HUES48 (cell line): ENCODE results near the gene C4BPB.

Source experiments
- H3K27ac ChIP-seq: one replicate; pipeline ENCODE4 v1.7.0; 2013; ENCODE audit warnings: low read depth, low read length, inconsistent platforms
- H3K27me3 ChIP-seq: 2 replicates; pipeline ENCODE4 v1.6.1; 2013; ENCODE audit warnings: mild to moderate bottlenecking, low read length; ENCODE audit not compliant: control insufficient read depth, insufficient read depth
- H3K36me3 ChIP-seq: 2 replicates; pipeline ENCODE4 v1.6.1; 2013; ENCODE audit warnings: low read length; ENCODE audit not compliant: control insufficient read depth, insufficient read depth
- H3K4me1 ChIP-seq: 2 replicates; pipeline ENCODE4 v1.6.1; 2013; ENCODE audit warnings: mild to moderate bottlenecking, low read length; ENCODE audit not compliant: control insufficient read depth, insufficient read depth
- H3K4me3 ChIP-seq: 2 replicates; pipeline ENCODE4 v1.5.1; 2013; ENCODE audit warnings: mild to moderate bottlenecking, low read depth, low read length
- H3K9ac ChIP-seq: 2 replicates; pipeline ENCODE4 v1.6.1; 2013; ENCODE audit warnings: mild to moderate bottlenecking, low read depth, low read length, moderate library complexity
- H3K9me3 ChIP-seq: 2 replicates; pipeline ENCODE4 v1.6.1; 2013; ENCODE audit warnings: low read length; ENCODE audit not compliant: control insufficient read depth, insufficient read depth

The C4BPB gene

GRCh38 chr1:207112616-207113296, 24.1 kb downstream of the C4BPB start:
- no peaks in the 10 kb centered on the region for H3K36me3 ChIP-seq
- no peak overlapping the region for H3K27ac ChIP-seq
- no peaks in the 10 kb centered on the region for H3K27me3 ChIP-seq
- no peak overlapping the region for H3K4me3 ChIP-seq
- H3K9me3 ChIP-seq: no peaks in the 10 kb centered on the region
- no peak overlapping the region for H3K9ac ChIP-seq
- no peaks in the 10 kb centered on the region for H3K4me1 ChIP-seq

GRCh38 chr1:207115269-207115668, 26.6 kb downstream of the C4BPB start:
- no peaks in the 10 kb centered on the region for H3K4me1 ChIP-seq
- no peak overlapping the region for H3K4me3 ChIP-seq
- H3K9ac ChIP-seq: no peak overlapping the region
- no peaks in the 10 kb centered on the region for H3K36me3 ChIP-seq
- H3K9me3 ChIP-seq: no peaks in the 10 kb centered on the region
- H3K27ac ChIP-seq: no peak overlapping the region
- H3K27me3 ChIP-seq: no peaks in the 10 kb centered on the region

GRCh38 chr1:207124389-207124788, 35.7 kb downstream of the C4BPB start:
- H3K36me3 ChIP-seq: no peaks in the 10 kb centered on the region
- 0 out of 2 replicates have a peak, but pooled peaks cover 4% of the 10 kb centered on the region for H3K4me1 ChIP-seq
- H3K4me3 ChIP-seq: no peak overlapping the region
- H3K9ac ChIP-seq: no peak overlapping the region
- H3K27ac ChIP-seq: no peak overlapping the region
- H3K27me3 ChIP-seq: no peaks in the 10 kb centered on the region
- H3K9me3 ChIP-seq: no peaks in the 10 kb centered on the region; the same call in 1 of the 2 replicates

GRCh38 chr1:207128336-207128921, 39.8 kb downstream of the C4BPB start:
- H3K9ac ChIP-seq: no peak overlapping the region
- no peaks in the 10 kb centered on the region for H3K36me3 ChIP-seq
- no peak overlapping the region for H3K4me3 ChIP-seq
- H3K4me1 ChIP-seq: 0 out of 2 replicates have a peak, but pooled peaks cover 4% of the 10 kb centered on the region
- no peaks in the 10 kb centered on the region; the same call in 1 of the 2 replicates for H3K9me3 ChIP-seq
- no peaks in the 10 kb centered on the region for H3K27me3 ChIP-seq
- no peak overlapping the region for H3K27ac ChIP-seq

GRCh38 chr1:207129053-207129452, 40.4 kb downstream of the C4BPB start:
- no peaks in the 10 kb centered on the region for H3K27me3 ChIP-seq
- no peaks in the 10 kb centered on the region for H3K36me3 ChIP-seq
- no peak overlapping the region for H3K4me3 ChIP-seq
- no peak overlapping the region for H3K9ac ChIP-seq
- H3K27ac ChIP-seq: no peak overlapping the region
- 0 out of 2 replicates have a peak, but pooled peaks cover 4% of the 10 kb centered on the region for H3K4me1 ChIP-seq
- H3K9me3 ChIP-seq: no peaks in the 10 kb centered on the region; the same call in 1 of the 2 replicates

- Histone ChIP-seq H3K9ac (no peak overlapping the region), H3K27ac (no peak overlapping the region), H3K4me3 (no peak overlapping the region), H3K36me3 (no peaks in the 10 kb centered on the region), H3K4me1 (0 out of 2 replicates have a peak, but pooled peaks cover 4% of the 10 kb centered on the region), H3K27me3 (no peaks in the 10 kb centered on the region), H3K9me3 (no peaks in the 10 kb centered on the region; the same call in 1 of the 2 replicates)
Measured at GRCh38 chr1:207130252-207131036, 41.8 kb downstream of the C4BPB start.

GRCh38 chr1:207131163-207131562, 42.5 kb downstream of the C4BPB start:
- no peaks in the 10 kb centered on the region; the same call in 1 of the 2 replicates for H3K9me3 ChIP-seq
- H3K9ac ChIP-seq: no peak overlapping the region
- H3K4me1 ChIP-seq: 0 out of 2 replicates have a peak, but pooled peaks cover 4% of the 10 kb centered on the region
- no peaks in the 10 kb centered on the region for H3K27me3 ChIP-seq
- H3K36me3 ChIP-seq: no peaks in the 10 kb centered on the region
- H3K27ac ChIP-seq: no peak overlapping the region
- H3K4me3 ChIP-seq: no peak overlapping the region

GRCh38 chr1:207134581-207134980, 45.9 kb downstream of the C4BPB start:
- no peak overlapping the region for H3K4me3 ChIP-seq
- H3K27me3 ChIP-seq: no peaks in the 10 kb centered on the region
- no peaks in the 10 kb centered on the region for H3K36me3 ChIP-seq
- H3K27ac ChIP-seq: no peak overlapping the region
- H3K9ac ChIP-seq: no peak overlapping the region
- H3K9me3 ChIP-seq: no peaks in the 10 kb centered on the region
- H3K4me1 ChIP-seq: no peaks in the 10 kb centered on the region

GRCh38 chr1:207139616-207140015, 51.0 kb downstream of the C4BPB start:
- no peaks in the 10 kb centered on the region for H3K4me1 ChIP-seq
- H3K36me3 ChIP-seq: no peaks in the 10 kb centered on the region
- H3K27ac ChIP-seq: no peak overlapping the region
- no peaks in the 10 kb centered on the region for H3K27me3 ChIP-seq
- H3K4me3 ChIP-seq: no peak overlapping the region
- H3K9ac ChIP-seq: no peak overlapping the region
- no peaks in the 10 kb centered on the region for H3K9me3 ChIP-seq

- no peak overlapping the region for H3K4me3 ChIP-seq
- no peaks in the 10 kb centered on the region for H3K9me3 ChIP-seq
- no peaks in the 10 kb centered on the region for H3K36me3 ChIP-seq
- H3K27ac ChIP-seq: no peak overlapping the region
- no peaks in the 10 kb centered on the region for H3K4me1 ChIP-seq
- no peak overlapping the region for H3K9ac ChIP-seq
- no peaks in the 10 kb centered on the region for H3K27me3 ChIP-seq
Measured at GRCh38 chr1:207140536-207140935, 51.9 kb downstream of the C4BPB start.
